ENCODE results near the gene CHAF1A.

Gene CHAF1A

DNA sequence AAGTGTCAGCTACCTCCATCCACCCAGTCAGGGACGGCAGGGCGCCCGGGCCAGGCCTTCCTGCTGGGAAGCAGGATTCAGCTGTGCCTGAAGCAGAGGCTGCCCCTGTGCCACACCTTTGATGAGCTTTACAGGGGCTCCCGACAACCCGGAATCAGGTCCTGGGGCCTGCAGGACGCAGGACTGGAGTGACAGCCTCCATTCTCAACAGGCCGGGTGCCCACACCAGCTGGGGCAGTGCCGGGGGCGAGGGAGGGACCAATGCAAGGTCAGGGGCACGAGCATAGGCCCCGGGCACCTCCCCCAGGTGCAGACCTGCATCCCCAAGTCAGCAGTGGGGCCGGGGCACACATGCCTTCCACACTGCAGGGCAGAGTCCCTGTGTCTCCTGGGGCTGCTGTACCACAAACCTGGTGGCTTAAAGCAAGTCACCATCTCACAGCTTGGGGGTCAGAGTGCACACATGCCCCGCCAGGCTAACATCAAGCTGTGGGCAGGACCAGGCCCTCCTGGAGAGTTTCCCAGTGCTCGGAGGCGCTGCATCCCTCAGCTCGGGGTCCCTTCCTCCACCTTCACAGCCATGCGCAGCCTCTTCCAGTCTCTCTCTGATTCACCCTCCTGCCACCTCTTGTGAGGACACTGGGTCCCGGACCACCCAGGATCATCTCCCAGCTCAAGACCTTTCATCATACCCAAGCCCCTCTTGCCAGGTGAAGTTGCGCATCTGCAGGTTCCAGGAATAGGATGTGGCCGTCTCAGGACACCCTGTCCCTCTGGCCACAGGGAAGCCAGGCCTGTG is 41.7 kb downstream of the CHAF1A start:
- DNase-seq = no peak

DNA sequence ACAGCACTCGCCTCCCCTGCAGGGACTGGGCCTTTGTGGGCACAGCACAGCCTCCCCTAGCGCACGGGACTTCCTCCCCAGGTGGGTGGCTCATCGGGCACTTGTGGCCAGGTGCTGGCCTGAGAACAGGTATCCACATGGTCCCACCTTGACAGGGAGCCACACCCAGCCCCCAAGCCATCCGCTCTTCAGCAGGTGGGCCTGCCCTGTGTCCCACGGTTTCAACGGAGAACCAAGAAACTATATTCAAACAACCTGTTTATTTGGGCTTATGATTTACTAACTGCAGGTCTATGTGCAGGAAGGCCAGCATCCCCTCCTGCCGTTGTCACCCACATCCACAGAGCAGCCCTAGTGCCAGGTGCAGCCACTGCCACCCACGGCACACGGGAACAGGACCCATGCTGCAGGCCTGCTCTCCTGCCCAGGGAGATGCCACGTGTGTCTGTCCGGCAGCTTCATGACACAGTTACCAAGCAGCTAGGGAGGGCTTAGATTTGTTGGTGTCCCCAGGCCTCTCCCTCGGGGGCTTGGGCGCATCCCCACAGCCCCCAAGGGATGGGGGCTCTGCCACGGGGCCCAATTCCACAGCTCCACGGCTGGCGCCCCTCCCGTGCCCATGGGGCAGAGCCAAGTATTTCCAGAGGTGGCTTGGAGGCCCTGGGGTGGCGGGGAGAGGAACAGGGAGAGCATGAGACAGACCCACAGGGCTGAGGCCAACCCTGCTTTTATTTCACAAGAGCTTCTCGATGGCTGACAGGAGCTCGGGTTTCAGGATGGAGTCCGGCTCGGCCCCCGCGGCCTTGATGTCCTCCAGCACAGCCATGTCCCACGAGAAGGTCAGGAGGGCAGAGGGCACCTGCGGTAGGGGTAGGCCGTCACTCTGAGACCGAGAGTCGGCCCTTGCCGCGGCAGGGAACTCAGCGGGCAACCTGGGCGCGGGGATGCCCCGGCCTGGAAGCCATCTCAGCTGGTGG is 42.6 kb downstream of the CHAF1A start:
- no peak for DNase-seq

DNA sequence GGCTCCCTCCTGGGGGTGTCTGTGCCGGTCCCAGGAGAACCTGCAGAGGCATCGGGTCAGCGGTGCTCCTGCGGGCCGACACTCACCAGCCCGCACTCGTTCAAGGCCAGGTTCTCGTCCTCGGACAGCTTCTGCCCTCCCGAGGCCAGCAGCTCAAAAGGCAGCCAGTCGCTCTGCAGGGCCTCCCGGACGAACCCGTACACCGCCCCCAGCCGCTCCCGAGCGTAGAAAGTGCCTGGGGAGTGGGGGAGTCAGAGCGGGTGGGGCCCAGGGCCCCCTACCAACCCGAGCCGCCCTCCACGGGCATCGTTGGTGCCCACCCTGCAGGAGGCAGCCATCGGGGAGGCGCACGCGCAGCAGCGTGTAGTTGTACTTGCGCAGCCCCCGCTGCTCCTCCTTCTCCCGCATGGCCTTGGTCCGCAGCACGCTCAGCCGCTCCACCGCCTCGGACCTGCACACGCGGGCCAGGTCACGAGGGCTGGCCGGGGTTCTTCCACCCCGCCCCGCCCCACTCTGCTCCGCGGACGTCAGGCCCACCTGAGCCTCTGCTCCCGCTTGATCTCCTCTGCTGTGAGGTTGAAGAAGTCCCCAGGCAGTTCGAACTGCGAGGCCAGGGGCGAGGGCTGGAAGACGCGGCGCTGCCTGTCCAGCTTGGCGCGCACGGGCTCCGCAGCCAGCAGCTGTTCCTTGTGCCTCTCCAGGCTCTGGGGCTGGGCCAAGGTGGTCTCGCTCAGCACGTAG is 43.7 kb downstream of the CHAF1A start:
- no peak for DNase-seq

DNA sequence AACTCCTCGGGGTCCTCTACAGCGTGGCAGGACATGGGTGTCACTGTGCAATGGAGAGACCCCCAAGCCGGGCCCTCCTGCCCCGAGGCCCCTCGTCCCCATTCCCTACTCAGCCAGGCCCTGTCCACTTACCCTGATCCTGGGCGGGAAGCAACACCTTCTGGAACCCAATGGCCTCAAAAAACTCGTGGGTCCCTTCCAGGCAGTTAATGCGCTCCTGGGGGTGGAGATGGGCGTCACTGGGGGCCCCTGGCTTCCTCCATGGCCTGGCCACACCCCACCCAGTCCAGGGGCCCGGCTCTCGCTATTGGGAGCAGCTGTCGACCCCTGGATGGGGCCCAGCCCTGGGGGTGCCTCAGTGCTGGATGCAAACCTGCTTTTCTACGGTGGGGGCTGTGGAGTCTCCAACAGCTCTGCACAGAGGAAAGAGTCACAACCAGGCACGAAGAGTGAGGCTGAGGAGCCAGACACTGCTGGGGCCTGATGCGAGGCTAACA is 44.3 kb downstream of the CHAF1A start:
- DNase-seq = no peak

DNA sequence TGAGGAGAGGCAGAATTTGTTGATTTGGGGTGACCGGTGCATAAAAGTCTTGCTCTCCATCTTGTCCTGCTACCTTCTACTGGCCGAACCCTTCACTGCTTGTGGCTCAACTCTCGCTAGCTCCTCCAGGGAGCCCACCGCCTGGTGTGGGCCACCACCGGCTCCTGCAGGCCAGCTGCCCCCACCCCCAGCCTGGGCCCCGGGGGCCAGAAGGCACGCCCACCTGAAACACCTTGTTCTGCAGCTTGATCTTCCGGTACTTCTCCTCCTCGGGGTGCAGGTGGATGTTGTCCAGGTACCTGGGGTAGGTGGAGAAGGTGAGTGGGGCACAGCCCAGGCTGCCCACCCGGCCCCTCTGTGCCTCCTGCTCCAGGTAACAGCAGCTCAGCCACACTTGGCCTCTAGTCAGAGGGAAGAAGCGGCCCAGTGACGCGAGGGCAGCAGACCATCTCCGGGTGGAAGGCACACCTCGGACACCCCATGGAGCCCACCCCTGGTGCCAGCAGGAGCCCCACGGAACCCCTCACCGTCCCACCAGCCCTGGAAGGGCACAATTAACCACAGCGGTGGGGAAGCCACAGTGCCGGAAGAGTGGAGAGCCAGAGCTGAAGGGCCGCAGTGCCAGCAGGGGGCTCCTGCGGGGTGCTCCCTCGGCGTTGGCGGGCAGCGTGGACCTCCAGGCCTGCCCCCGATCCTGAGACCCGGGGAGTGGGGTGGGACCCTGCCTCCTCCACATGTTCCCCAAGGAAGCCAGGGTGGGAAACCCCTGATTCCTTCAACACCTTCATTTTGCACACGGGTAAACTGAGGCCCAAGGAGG is 45.1 kb downstream of the CHAF1A start:
- DNase-seq = no peak

DNA sequence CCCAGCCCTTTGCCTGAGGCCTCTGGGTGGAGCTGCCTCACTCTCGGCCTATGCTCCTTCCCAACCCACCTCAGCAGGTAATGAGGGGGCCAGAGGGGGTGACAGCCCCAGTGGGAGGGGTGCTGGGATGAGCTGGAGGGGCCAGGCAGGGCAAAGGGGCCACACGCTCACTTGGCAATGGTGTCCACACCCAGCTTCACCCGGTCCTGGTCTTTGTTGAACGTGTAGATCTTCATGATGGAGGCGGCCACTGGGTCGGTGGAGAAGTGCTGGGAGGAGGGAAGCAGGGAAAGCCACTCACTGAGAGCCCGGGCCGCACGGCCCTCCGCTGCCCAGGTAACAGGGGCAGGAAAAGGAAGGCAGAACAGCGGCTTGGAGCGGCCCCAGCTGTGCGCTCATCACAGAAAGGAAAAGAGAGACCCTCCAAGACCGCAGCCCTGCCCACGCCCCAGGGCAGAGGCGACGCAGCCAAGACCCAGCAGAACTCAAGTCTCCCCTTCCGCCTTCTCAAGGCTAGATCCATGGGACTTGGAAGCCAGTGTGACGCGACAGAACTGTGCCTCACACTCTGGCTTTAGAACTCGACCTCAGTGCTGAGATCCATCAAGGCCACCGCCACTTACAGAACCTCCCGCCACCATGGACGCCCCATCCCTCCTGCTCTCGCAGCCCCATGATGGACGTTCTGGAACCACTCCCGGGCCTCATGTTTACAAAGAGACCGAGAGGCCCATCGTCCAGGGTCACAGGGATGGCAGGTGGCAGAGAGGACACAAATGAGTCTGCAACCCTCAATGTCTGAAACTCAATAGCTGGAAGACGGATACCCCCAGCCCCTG is 45.9 kb downstream of the CHAF1A start:
- DNase-seq = no peak

DNA sequence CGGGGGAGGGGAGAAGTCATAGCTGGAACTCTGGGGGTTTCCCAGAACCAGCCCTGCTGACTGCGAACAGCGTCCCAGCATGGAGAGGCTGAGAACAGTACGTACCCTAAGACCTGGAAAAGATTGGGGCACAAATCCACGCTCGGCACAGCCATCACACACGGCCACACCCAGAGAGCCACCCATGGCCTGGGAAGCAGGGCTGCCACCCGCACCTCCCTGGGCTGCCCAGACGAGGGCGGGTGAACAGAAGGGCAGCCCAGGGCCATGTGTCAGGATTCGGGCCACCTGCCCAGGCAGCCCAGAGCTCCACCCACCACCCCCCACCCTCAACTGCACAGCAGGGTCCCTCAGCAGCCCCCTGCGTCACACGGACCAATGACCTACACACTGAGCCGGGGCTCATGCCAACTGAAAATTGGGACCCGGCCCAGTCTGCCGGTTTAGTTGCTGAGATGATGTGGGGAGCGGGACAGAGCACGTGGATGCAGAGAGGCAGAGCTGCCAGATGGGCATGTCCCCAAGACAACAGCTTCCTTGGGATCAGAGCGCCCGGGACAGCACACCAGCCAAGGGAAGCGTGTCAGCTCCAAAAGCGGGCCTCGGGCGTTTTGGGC is 46.7 kb downstream of the CHAF1A start:
- DNase-seq = no peak

DNA sequence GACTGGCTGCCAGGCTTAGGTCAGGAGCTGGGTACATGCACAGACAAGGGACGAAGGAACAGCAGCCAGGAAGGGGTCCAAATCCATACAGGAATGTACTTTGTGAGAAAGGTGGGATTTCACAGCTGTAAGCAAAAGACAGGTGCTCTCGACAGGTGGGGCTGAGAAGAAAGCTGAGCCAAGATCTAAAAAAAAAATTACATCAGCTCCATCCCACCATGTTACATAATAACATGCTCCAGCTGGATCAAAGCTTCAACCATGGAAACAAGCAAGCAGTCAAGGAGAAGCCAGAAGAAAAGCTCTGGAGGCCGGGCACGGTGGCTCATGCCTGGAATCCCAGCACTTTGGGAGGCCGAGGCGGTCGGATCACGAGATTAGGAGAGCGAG is 47.2 kb downstream of the CHAF1A start:
- DNase-seq = no peak

DNA sequence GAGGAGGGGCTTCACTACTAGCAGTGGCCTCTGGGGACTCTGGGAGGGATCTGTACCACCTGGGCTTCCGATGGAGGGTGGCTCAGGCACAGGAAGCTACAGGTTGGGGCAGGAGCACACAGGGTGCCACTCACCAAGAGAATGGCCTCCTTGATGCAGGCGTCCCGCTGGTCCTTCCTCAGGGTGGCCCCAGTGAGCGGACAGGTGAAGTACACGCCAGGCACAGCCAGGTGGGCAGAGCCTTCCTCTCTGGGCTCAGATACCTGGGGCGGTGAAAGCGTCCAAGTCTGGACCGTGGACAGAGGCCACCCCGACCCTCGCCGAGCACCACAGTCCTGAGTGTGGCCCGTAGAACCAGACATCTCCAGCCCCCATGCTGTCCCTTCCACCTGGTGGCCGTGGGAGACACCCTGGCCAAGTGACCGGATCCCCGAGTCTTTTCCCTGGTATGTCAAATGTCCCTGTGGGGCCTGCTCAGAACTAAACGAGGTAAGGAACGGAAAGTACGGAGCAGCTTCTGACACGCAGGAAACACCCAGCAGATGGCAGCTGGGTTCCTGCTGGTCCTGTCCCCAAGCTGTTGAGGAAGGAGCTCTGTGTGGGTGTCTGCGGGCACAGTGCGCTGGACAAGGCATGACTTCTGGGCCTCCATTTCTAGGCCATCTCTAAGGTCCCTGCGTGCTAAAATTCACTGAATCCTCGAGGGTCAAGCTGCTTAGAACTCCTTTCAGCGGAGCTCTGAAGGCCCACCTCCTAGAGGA is 50.0 kb downstream of the CHAF1A start:
- no peak for DNase-seq

DNA sequence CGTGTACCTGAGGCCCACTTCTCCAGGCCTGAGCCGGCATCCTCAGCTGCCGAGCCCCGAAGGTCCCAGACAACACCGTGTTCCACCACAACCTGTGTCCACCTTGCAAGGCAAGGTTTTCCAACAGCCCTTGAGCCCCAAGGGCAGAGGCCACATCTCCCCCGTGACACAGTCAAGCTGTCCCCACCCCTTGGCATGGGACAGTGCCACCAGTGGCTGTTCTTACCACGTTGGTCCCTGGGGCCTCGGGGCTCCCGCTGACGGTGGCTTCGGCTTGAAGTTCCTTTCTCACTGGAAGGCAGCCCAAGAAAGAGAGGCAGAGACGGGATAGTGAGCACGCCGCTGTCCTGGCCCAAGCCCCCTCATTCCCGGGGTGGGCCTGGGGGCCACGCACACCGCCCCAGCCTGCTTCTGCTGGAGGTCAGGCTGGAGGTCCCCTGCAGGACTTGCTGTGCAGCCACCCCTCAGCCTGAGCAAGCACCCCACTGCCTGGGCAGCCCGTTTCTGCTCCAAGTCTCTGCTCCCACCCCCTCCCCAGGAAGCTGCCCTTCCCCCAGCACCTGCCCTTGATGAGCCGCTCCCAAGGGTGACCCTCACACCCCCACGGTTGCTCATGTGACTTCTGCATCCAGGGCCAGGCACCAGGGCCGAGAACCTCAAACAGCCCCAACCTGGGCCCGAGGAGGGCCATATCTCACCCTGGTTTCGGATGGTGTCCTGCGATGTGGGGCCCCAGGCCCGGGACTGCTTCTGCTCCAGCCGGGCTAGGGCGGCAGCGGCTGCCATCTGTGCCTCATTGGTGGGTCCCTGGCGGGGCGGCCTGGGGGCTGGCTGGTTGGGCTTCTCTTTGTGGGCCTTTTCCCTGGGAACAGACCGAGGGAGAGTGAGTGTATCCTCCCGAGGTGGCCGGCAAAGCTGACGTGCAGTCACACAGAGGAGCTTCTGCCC is 51.1 kb downstream of the CHAF1A start:
- no peak for DNase-seq

DNA sequence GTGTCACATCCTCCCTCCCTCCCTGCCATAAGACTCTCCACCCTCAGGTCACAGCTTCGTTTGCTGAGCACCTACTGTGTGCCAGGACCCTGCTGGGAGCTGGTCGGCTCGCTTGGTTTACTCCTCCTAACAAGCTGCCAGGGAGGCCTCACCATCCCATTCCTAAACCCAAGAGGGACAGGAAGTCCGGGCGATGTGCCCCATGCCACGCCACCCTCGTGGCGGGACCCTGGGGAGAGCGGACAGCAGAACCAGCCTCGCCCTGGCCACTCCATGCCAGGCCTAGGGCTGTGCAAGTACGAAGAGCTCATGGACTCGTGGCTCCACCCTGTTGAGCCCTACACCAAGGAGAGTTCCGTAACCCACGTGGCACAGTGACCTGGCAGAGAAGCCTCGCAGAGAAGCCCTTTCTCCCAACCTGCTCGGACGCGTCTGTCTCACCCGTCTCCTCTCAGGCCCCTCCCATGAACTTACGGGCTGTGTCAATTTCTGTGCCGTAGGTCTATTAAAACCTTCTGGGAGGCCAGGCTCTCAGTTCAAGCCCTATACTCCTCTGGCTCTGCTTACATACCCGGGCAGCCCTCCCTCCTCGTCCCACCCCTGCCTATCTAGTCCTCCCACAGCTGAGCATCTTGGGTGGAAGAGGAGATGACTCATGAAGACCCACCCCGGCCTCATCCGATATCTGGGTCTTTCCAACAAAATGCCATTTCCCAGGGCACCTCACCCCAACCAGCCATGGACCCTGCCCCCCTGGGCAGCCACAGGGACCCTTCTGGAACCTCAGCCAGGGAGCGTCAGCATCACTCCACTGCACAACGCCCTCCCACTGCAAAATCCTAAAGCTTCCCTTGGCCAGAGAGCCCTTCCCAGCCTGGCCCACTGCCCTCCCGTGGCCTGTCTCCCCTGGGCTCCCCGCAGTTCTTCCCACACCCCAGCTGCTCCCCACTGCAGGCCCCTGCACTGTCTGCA is 52.6 kb downstream of the CHAF1A start:
- DNase-seq = no peak

DNA sequence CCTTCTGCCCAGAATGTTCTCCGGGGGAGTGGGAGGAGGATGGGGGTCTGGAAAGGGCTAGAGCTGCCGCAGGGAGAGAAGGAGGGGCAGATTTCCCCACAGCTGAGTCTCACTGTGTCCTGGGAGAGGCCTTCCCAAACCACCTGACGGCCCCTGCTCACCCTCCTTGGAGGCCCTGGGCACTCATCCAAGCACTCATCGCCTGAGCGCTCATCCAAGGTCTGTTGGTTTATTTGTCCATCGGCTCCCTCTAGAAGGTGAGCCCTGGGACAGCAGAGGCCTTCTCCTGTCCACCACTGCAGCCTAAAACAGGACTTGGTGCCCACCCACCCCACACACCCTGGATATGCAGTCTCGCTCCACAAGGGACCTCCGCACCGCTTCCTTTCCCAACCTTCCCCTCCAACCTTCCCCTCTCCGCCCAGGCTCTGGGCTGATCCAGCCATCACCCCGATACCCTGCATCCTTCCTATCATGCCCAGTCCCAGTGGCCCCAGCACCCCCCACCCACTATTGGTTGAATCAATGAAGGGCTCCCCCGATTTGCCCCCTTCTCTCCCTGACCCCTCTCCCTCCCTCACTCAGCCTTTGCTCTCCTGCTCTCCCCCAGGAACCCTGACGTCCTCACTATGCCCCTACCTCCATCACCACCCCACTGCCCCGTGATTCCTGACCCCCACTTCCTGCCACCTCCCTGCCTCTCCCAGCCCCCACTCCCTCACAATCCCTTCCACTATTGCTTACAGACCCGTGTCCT is 53.5 kb downstream of the CHAF1A start:
- no peak for DNase-seq

DNA sequence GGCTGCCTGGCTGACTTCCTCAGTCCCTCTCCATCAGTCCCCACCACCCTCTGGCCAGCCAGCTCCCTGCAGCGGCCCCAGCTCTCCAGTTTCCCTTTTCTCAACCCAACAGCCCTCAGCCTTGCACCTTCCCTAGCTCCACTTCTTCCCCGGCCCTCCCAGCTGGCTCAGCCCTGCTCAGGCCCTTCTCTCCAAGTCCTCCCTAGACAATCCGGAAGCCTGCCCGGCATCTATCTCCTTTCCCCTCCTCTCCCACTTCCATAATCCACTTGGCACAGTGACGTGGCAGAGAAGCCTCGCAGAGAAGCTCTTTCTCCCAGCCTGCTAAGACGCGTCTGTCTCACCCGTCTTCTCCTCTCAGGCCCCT is 54.0 kb downstream of the CHAF1A start:
- no peak for DNase-seq

DNA sequence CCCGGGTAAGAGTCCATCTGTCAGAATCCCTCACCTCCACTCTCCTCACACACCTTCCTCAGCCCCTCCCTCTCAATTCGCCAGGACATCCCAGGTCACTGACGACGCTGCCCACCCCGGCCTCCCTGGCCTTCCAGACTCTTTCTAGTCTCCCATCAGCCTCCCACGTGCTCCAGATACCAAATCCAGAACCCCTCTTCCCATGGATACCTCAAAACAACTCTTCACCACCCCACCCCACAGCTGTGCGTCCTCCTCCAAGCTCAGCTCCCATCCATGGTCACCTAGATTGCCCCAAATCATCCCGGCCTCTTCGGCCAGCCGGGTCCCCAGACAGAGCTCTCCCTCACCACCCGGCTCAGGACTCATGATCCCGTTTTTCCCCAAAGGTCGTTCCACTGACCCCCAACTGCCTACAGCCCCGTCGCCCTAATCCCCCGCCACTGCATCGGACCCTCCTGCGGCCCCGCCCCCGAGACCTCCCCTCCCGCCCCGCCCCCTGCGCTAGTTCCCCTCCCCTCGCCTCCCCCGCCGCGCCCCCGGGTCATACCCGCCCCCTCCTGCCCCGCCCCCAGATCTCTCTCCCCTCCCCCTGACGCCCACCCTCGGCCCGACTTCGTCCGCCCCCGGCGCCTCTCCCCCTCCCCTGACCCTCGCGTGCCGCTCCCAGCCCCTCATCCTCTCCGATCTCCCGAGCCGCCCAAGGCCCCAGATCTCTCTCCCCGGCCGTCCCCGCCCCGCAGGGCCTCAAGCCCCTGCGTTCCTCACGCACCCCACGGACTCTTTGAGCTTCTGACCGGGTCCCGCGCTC is 54.6 kb downstream of the CHAF1A start:
- peak; percentile 51 for DNase-seq

DNA sequence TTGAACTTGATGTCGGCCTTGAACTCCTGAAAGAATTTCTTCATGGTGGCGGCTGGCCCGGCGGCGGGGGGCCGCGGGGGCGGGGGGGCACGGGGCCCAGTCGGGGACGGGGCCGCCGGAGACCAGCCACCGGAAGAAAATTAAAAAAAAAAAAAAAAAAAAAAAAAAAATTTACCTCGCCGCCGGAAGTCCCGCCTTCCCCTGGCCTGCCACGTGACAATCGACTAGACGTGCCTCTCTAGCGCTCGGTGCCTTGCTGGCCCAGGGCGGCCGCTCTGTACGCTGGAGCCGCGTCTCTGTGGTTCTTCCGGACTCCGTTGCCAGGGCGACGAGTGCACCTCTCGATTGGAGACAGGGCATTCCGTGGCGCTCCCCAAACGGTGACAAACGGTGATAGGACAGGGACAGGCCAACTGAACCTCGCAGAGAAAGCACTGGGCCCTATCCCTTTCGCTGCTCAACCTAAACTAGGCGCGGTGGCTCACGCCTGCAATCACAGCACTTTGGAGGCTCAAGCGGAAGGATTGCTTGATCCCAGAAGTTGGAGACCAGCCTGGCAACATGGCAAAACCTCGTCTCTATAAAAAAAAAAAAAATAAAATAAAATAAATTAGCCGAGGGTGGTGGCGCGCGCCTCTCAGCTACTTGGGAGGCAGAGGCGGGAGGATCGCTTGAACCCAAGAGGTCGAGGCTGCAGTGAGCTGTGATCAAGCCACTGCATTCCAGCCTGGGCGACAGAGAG is 55.4 kb downstream of the CHAF1A start, which contains the start of gene UBXN6:
TSS of gene UBXN6 (minus strand) at position 141 of the 742 bp plus-strand sequence. CDS start at position 44, 97 bp downstream.
- peak; percentile 98 for DNase-seq
